C4-2B (cell line): ENCODE measurements around the gene A4GALT.

Experiments
- H3K27ac ChIP-seq: fragments of 450-650 bp; 2 replicates; pipeline ENCODE4 v1.5.1; 2017
- ZFX ChIP-seq: fragments of 450-650 bp; IDR thresholded peaks from 2 replicates; pipeline ENCODE4 v1.6.1; 2017
- TF ChIP-seq, protein P1 (sequence below): fragments of 450-650 bp; conservative IDR thresholded peaks from 2 replicates; pipeline ENCODE4 v1.5.1; 2017; ENCODE audit warnings: mild to moderate bottlenecking

A4GALT gene

GRCh38 chr22:42732081-42732480 is 11.4 kb upstream of the A4GALT start:
- H3K27ac ChIP-seq: no peak overlapping the region
- TF ChIP-seq ZFX: no peak
- TF ChIP-seq, protein P1, sequence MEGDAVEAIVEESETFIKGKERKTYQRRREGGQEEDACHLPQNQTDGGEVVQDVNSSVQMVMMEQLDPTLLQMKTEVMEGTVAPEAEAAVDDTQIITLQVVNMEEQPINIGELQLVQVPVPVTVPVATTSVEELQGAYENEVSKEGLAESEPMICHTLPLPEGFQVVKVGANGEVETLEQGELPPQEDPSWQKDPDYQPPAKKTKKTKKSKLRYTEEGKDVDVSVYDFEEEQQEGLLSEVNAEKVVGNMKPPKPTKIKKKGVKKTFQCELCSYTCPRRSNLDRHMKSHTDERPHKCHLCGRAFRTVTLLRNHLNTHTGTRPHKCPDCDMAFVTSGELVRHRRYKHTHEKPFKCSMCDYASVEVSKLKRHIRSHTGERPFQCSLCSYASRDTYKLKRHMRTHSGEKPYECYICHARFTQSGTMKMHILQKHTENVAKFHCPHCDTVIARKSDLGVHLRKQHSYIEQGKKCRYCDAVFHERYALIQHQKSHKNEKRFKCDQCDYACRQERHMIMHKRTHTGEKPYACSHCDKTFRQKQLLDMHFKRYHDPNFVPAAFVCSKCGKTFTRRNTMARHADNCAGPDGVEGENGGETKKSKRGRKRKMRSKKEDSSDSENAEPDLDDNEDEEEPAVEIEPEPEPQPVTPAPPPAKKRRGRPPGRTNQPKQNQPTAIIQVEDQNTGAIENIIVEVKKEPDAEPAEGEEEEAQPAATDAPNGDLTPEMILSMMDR: no peak

DNA sequence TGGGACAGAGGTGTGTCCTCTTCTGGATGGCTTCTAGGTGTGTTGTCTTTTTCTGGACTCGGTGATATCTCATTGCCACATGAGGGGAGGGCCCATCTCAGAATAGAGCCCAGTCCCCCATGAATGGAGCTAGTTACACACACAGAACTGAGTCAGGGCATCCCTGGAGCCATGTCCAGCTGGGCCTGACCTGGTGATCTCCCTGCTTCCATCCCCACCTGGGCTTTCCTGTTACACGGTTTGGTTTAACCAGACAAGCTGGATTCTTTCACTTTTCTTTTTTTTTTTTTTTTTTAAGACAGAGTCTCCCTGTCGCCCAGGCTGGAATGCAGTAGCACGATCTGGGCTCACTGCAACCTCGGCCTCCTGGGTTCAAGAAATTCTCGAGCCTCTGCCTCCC is 6.1 kb upstream of the A4GALT start:
- H3K27ac ChIP-seq: no peak overlapping the region
- no peak for TF ChIP-seq ZFX
- TF ChIP-seq, protein P1: no peak

GRCh38 chr22:42725606-42726355 is 5.1 kb upstream of the A4GALT start:
- no peak overlapping the region for H3K27ac ChIP-seq
- TF ChIP-seq, protein P1: no peak
- no peak for TF ChIP-seq ZFX

DNA sequence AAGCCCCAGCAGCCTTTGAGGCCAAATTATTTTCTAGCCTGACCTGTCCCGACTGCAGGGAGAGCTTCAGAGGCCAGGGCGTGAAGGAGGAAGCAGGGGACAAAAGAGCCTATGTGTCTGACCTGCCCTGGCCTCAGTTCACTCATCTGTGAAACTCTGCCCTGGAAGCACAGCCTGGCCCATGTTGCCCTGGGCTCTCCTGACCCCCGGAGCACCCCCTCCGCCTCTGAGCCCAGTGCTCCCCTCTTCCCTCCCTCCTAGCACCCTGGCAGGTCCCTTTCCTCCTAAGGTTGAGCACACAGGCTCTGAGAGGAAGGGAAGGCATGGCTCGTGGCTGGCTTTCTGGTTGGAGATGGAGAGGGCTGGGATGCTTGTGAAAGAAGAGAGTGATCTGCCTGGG is 3.4 kb upstream of the A4GALT start:
- TF ChIP-seq ZFX: no peak
- TF ChIP-seq, protein P1: no peak
- H3K27ac ChIP-seq: no peak overlapping the region

DNA sequence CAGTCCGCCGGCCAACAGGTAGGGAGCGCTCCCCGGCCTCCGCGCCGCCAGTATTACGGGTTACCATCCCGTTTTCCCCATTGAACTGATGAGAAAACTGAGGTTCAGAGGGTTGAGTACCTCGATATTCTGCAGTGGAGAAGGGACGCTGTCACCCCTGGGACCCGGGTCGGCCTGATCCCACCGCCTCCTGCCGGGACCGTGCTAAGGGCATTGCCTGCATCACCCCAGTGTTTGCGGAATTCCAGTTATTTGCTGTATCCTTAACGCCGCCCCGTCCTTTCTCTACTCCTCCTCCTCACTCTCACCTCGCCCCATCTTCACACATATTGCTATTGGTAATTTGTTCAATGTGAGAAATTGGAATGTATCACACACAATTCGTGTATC is 370 bp upstream of the A4GALT start:
- TF ChIP-seq, protein P1: no peak
- no peak for TF ChIP-seq ZFX
- H3K27ac ChIP-seq: no peak overlapping the region

DNA sequence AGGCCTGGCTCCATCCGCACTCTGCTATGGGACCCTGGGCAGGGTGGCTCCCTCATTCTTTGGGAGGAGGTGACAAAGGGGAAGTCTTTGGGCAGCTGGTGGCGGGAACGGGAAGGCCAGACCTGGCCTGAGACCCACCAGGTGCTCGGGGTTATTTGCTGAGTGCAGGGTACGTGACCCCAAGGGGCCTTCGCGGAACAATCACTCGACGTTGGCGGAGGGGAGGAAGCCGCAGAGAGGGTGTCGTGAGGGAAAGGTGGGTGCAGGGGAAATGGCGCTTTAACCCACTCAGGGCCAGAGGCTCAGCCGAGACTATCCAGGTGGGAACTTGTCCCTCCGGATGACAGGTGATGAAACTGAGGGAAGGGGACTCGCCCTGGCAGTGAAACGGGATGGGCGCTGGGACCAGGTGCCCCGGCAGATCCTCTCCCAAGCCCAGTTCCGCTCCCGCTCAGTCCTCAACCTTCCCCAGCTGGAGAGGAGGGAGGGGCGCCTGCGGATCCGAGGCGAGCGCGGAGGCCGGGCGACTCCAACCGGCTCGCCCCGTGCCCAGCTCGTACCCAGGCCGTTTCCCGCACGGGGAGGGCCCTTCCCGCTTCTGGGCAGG is 911 bp downstream of the A4GALT start:
- TF ChIP-seq, protein P1: no peak
- no peak for TF ChIP-seq ZFX
- no peak overlapping the region for H3K27ac ChIP-seq

DNA sequence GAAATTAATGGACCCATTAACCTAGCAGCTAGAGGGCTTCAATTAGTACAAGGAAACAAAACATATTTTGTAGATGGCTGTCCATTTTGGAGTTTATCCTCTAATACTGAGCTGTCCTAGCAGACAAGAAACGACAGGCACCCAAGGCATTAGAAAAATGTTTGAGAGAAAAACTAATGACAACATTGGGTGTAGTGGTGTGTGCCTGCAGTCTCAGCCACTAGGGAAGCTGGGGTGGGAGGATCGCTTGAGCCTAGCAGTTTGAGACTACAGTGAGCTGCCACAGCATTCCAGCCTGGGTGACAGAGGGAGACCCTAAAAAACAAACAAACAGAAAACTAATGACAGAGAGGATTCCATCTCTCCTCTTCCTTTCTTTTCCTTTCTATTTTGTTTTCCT is 1.5 kb downstream of the A4GALT start:
- H3K27ac ChIP-seq: no peak overlapping the region
- no peak for TF ChIP-seq ZFX
- TF ChIP-seq, protein P1: no peak
